GM12878 (cell line): ENCODE data around the gene ADRA2B. TPM values are rescaled to one million over a fixed set of nuclear protein-coding genes. Genes with fewer than 3 reads are reported as not detected.

ENCODE experiments used
- ATAC-seq: fragments of 200-7000 bp; cut with Tn5 transposase; 3 replicates; pipeline ENCODE4 v1.9.1; 2020; ENCODE audit warnings: mild to moderate bottlenecking, moderate library complexity
- BruUV-seq: library from RNA; stranded (reverse); fragments of 400-500 nt; replicated peaks from 2 replicates; lab custom pipeline; 2021; lab: Mats Ljungman, UMichigan
- CTCF ChIA-PET: fragments of 300-600 bp; sonication (Branson Sonifier 250); formaldehyde crosslinking; extraction: SDS; loops from one replicate; lab custom pipeline; 2021; ENCODE audit warnings: inconsistent platforms; lab: Yijun Ruan, JAX
- POLR2A ChIA-PET: fragments of 350-600 bp; formaldehyde crosslinking; extraction: SDS; loops from one replicate; lab custom pipeline; 2021; ENCODE audit warnings: inconsistent platforms; lab: Charles Lee
- RAD21 ChIA-PET: fragments of 300-600 bp; sonication (Branson Sonifier 250); formaldehyde crosslinking; loops from one replicate; lab custom pipeline; 2023; ENCODE audit warnings: antibody characterized with exemption; ENCODE audit not compliant: unreplicated experiment; lab: Charles Lee
- SMC1A ChIA-PET: fragments of 300-600 bp; sonication (Branson Sonifier 250); formaldehyde crosslinking; loops from one replicate; lab custom pipeline; 2023; ENCODE audit not compliant: unreplicated experiment, uncharacterized antibody; lab: Charles Lee
- DNase-seq: peaks from one replicate; pipeline ENCODE4 v3.0.0-alpha.2; 2011; ENCODE audit warnings: low read depth, low spot score
- FAIRE-seq: peaks from 3 replicates; lab custom pipeline; 2011; peaks lifted over from hg19 to GRCh38; lab: Jason Lieb, UNC
- H2AFZ ChIP-seq: 2 replicates; pipeline ENCODE4 v1.6.0; 2011; ENCODE audit warnings: low read depth, low read length, control low read depth; ENCODE audit not compliant: control insufficient read depth
- H3K27ac ChIP-seq: 2 replicates; pipeline ENCODE4 v1.5.1; 2011; ENCODE audit warnings: control low read depth; ENCODE audit not compliant: control insufficient read depth, insufficient read depth
- H3K27me3 ChIP-seq, 2 experiments: replicated peaks in 1 of 2; 2 replicates each; pipeline versions ENCODE4 v1.6.0 to v1.6.1; 2011; ENCODE audit warnings: low read length in 1 of 2; ENCODE audit not compliant: control insufficient read depth in 2 of 2, insufficient read depth in 2 of 2
- H3K36me3 ChIP-seq, 2 experiments: 2 replicates each; pipeline ENCODE4 v1.5.1; 2011; ENCODE audit warnings: low read length in 1 of 2; ENCODE audit not compliant: control insufficient read depth in 2 of 2, insufficient read depth in 2 of 2
- H3K4me1 ChIP-seq: 2 replicates; pipeline ENCODE4 v1.6.1; 2011; ENCODE audit warnings: mild to moderate bottlenecking, low read length, moderate library complexity, mixed read lengths; ENCODE audit not compliant: control insufficient read depth, insufficient read depth
- H3K4me2 ChIP-seq: 2 replicates; pipeline ENCODE4 v1.6.0; 2011; ENCODE audit warnings: control low read depth; ENCODE audit not compliant: control insufficient read depth, insufficient read depth
- H3K4me3 ChIP-seq: fragments of 200-600 bp; sonication (generic); 2 replicates; pipeline ENCODE4 v1.5.1; 2016
- H3K79me2 ChIP-seq: 2 replicates; pipeline ENCODE4 v1.6.0; 2011; ENCODE audit warnings: low read length; ENCODE audit not compliant: control insufficient read depth, insufficient read depth
- H3K9ac ChIP-seq: 2 replicates; pipeline ENCODE4 v1.8.0; 2011; ENCODE audit warnings: low read length, control low read depth, mixed read lengths; ENCODE audit not compliant: control insufficient read depth, insufficient read depth
- H3K9me3 ChIP-seq: replicated peaks from 3 replicates; pipeline ENCODE4 v1.5.1; 2011; ENCODE audit warnings: mild to moderate bottlenecking, low read length; ENCODE audit not compliant: control insufficient read depth, insufficient read depth
- H4K20me1 ChIP-seq: 2 replicates; pipeline ENCODE4 v1.6.0; 2011; ENCODE audit not compliant: control insufficient read depth, insufficient read depth
- BCL3 ChIP-seq: IDR thresholded peaks from 2 replicates; pipeline ENCODE4 v1.6.1; 2011; ENCODE audit warnings: borderline replicate concordance, low read depth, mild to moderate bottlenecking, moderate library complexity, low read length; ENCODE audit not compliant: insufficient read depth, poor library complexity, severe bottlenecking
- BMI1 ChIP-seq: fragments of 450-650 bp; IDR thresholded peaks from 2 replicates; pipeline ENCODE4 v1.6.1; 2016; ENCODE audit warnings: mild to moderate bottlenecking, moderate library complexity, borderline replicate concordance
- CBFB ChIP-seq: IDR thresholded peaks from 2 replicates; pipeline ENCODE4 v1.6.1; 2016; ENCODE audit warnings: antibody characterized with exemption, low read depth
- GATAD2B ChIP-seq: fragments of 450-650 bp; conservative IDR thresholded peaks from 2 replicates; pipeline ENCODE4 v1.6.1; 2017; ENCODE audit warnings: low read depth, mild to moderate bottlenecking, moderate library complexity
- NR2C1 ChIP-seq: fragments of 450-650 bp; IDR thresholded peaks from 2 replicates; pipeline ENCODE4 v1.6.1; 2017; ENCODE audit warnings: antibody characterized with exemption, mild to moderate bottlenecking, moderate library complexity
- POLR2A ChIP-seq: IDR thresholded peaks from 2 replicates; pipeline ENCODE4 v1.6.1; 2011; ENCODE audit warnings: low read depth, mild to moderate bottlenecking, low read length
- RAD21 ChIP-seq: IDR thresholded peaks from 2 replicates; pipeline ENCODE4 v1.6.1; 2011; ENCODE audit warnings: mild to moderate bottlenecking, low read depth, low read length, moderate library complexity; ENCODE audit not compliant: insufficient read depth
- SP1 ChIP-seq: IDR thresholded peaks from one replicate; pipeline ENCODE4 v1.6.1; 2011; ENCODE audit warnings: low read depth, low read length
- YBX1 ChIP-seq: fragments of 450-650 bp; IDR thresholded peaks from 2 replicates; pipeline ENCODE4 v1.6.1; 2016; ENCODE audit warnings: antibody characterized with exemption
- YY1 ChIP-seq: IDR thresholded peaks from 2 replicates; pipeline ENCODE4 v1.6.1; 2011; ENCODE audit warnings: low read depth, mild to moderate bottlenecking, low read length
- ZNF207 ChIP-seq: fragments of 450-650 bp; IDR thresholded peaks from 2 replicates; pipeline ENCODE4 v1.6.1; 2014; ENCODE audit warnings: antibody characterized with exemption, mild to moderate bottlenecking, borderline replicate concordance
- ZNF24 ChIP-seq: fragments of 450-650 bp; IDR thresholded peaks from 2 replicates; pipeline ENCODE4 v1.6.1; 2017; ENCODE audit warnings: antibody characterized with exemption, mild to moderate bottlenecking
- WGBS: methylation state at CpG from one replicate; pipeline ENCODE4 v1.1.6; 2016; ENCODE audit warnings: low lambda C conversion rate; ENCODE audit not compliant: insufficient replicate concordance, insufficient coverage; ENCODE audit errors: missing lambda C conversion rate; 5-methylcytosine and 5-hydroxymethylcytosine counted together
- in situ Hi-C: fragments of 300-500 bp; cut with MboI; formaldehyde crosslinking; loops from 9 replicates; pipeline ENCODE4 v1.14.3; 2018; ENCODE audit warnings: mixed read lengths
- intact Hi-C: fragments of 100-400 bp; cut with micrococcal nuclease; formaldehyde crosslinking; loops from one replicate; pipeline ENCODE4 v1.14.2; 2022; ENCODE audit not compliant: unreplicated experiment
- polyA plus RNA-seq, 11 experiments: library from polyadenylated mRNA; depleted of rRNA in 4 of 11; unstranded in 6 of 11; stranded (reverse) in 5 of 11; fragments of >200 nt; fragmentation: Nextera tagmentation in 4 of 11; fragmentation: Illumina TruSeq in 1 of 11; extraction: Ambion mirVana in 4 of 11; extraction: Trizol in 1 of 11; gene quantifications; 1 replicate in 1 of 11; 2 replicates in 10 of 11; pipeline versions ENCODE4 v1.2.1 to v1.2.3, GENCODE V29; 2011 to 2016; ENCODE audit warnings: inconsistent platforms in 2 of 11, missing spikeins in 2 of 11, low read depth in 1 of 11
- total RNA-seq, 4 experiments: library from RNA; depleted of rRNA in 3 of 4; stranded (reverse); fragments of >200 nt in 3 of 4; fragmentation: Illumina TruSeq in 1 of 4; extraction: Trizol in 1 of 4; gene quantifications; 2 replicates each; pipeline versions ENCODE4 v1.2.1 to v1.2.3, GENCODE V29; 2013 to 2021
- TF ChIP-seq, protein P1 (sequence below): fragments of 450-650 bp; IDR thresholded peaks from 2 replicates; pipeline ENCODE4 v1.6.1; 2016; ENCODE audit warnings: mild to moderate bottlenecking
- TF ChIP-seq, protein P2 (sequence below): IDR thresholded peaks from 2 replicates; pipeline ENCODE4 v1.6.1; 2012; ENCODE audit warnings: low read depth, low read length, improper control_type of control experiment
- TF ChIP-seq, protein P3 (sequence below): IDR thresholded peaks from 2 replicates; pipeline ENCODE4 v1.6.1; 2011; ENCODE audit warnings: mild to moderate bottlenecking, low read depth, low read length, moderate library complexity; ENCODE audit not compliant: insufficient replicate concordance
- TF ChIP-seq, protein P4 (sequence below): fragments of 450-650 bp; IDR thresholded peaks from 2 replicates; pipeline ENCODE4 v1.6.1; 2017; ENCODE audit warnings: antibody characterized with exemption, mild to moderate bottlenecking, moderate library complexity

ADRA2B gene
- total and polyA plus RNA-seq, 10 of the 15 experiments (the other 5 are each of a cell fraction or from before 2014, with no cell fraction given), result 0.01 to 0.10 (median 0.04) TPM; not detected in 6

DNA sequence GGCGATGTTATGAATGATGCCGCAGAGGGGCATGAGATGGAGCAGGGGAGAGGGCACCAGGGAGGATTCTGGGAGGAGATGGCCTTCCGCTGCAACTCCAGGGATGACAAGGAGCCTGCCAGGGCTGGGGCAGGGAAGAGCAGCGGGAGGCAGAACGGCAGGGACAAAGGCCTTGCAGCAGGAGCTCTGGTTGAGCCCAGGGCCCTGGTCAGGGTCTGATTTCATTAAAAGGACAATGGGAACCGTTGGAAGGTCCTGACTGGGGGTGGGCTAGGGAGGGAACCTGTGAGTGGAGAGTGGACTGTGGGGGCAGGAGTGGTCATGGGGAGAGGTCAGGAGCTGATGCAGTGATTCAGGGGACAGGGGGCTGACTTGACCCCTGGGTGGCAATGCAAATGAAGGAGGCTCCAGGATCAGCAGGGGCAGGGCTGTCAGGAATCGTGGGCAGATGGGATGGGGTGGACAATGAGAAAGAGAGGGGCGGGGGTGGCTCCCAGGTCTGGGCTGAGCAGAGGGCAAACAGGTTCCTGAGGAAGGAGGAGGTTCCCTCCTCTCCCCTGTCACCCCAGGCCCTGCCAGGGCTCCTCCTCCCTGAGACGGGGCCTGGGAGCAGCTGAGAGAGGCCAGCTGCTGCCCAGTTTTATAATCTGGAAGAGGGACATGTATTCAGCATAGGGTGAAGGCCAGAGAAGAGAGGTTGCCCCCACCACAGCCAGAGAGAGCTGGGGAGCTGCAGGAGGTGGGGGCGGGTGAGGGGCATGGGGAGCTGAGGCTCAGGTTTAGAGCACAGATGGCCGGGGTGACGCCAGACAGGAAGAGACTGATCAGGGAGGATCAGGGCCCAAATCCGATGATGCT lies 36.2 kb upstream of the ADRA2B start:
- SMC1A ChIA-PET, result interaction anchor here (1.1 to 1.3 kb wide), 2 partner anchors 9 to 34 kb away, joined by 3 read pairs; no protein-coding TSS in a partner anchor
- CTCF ChIA-PET, result interaction anchor here (0.6 to 2.7 kb wide), 4 partner anchors 10 to 39 kb away, joined by 3 to 13 read pairs (median 3); no protein-coding TSS in a partner anchor
- no peak overlapping the region for H3K4me2 ChIP-seq
- H3K27ac ChIP-seq, result no peak overlapping the region
- RAD21 ChIA-PET, result interaction anchor here (0.6 to 2.0 kb wide), 4 partner anchors 11 to 23 kb away, joined by 3 to 6 read pairs (median 3); no protein-coding TSS in a partner anchor
- no TSS peak for BruUV-seq
- DNase-seq (no peak), ATAC-seq (no peak), FAIRE-seq (no peak)
- WGBS, result 73% methylated on average over 9 of the region's 13 CpGs
- H3K79me2 ChIP-seq, result no peaks in the 10 kb centered on the region
- H3K36me3 ChIP-seq, result no peaks in the 10 kb centered on the region
- H3K9me3 ChIP-seq, result no peaks in the 10 kb centered on the region
- in situ Hi-C loops (no loop called here), intact Hi-C loops (no loop called here)
- no peak overlapping the region for H3K4me3 ChIP-seq
- no peak overlapping the region for H3K9ac ChIP-seq
- H3K27me3 ChIP-seq, result no peaks in the 10 kb centered on the region
- H3K4me1 ChIP-seq, result peaks cover 36% of the 10 kb centered on the region
- POLR2A ChIA-PET, result interaction anchor here (0.6 to 0.8 kb wide), 2 partner anchors 9 to 56 kb away, joined by 3 read pairs; partner anchors contain the start of gene STARD7
- H4K20me1 ChIP-seq, result no peaks in the 10 kb centered on the region
- no peak overlapping the region for H2AFZ ChIP-seq
- no peak for TF ChIP-seq RAD21
- TF ChIP-seq GATAD2B, result no peak
- TF ChIP-seq SP1, result no peak
- no peak for TF ChIP-seq BMI1
- no peak for TF ChIP-seq POLR2A
- TF ChIP-seq, protein P1, sequence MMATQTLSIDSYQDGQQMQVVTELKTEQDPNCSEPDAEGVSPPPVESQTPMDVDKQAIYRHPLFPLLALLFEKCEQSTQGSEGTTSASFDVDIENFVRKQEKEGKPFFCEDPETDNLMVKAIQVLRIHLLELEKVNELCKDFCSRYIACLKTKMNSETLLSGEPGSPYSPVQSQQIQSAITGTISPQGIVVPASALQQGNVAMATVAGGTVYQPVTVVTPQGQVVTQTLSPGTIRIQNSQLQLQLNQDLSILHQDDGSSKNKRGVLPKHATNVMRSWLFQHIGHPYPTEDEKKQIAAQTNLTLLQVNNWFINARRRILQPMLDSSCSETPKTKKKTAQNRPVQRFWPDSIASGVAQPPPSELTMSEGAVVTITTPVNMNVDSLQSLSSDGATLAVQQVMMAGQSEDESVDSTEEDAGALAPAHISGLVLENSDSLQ, result no peak
- TF ChIP-seq, protein P2, sequence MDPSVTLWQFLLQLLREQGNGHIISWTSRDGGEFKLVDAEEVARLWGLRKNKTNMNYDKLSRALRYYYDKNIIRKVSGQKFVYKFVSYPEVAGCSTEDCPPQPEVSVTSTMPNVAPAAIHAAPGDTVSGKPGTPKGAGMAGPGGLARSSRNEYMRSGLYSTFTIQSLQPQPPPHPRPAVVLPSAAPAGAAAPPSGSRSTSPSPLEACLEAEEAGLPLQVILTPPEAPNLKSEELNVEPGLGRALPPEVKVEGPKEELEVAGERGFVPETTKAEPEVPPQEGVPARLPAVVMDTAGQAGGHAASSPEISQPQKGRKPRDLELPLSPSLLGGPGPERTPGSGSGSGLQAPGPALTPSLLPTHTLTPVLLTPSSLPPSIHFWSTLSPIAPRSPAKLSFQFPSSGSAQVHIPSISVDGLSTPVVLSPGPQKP, result no peak
- TF ChIP-seq ZNF207, result no peak
- TF ChIP-seq ZNF24, result no peak
- TF ChIP-seq YBX1, result no peak
- TF ChIP-seq, protein P3, sequence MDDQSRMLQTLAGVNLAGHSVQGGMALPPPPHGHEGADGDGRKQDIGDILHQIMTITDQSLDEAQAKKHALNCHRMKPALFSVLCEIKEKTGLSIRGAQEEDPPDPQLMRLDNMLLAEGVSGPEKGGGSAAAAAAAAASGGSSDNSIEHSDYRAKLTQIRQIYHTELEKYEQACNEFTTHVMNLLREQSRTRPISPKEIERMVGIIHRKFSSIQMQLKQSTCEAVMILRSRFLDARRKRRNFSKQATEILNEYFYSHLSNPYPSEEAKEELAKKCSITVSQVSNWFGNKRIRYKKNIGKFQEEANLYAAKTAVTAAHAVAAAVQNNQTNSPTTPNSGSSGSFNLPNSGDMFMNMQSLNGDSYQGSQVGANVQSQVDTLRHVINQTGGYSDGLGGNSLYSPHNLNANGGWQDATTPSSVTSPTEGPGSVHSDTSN, result no peak
- no peak for TF ChIP-seq YY1
- TF ChIP-seq NR2C1, result no peak
- TF ChIP-seq, protein P4, sequence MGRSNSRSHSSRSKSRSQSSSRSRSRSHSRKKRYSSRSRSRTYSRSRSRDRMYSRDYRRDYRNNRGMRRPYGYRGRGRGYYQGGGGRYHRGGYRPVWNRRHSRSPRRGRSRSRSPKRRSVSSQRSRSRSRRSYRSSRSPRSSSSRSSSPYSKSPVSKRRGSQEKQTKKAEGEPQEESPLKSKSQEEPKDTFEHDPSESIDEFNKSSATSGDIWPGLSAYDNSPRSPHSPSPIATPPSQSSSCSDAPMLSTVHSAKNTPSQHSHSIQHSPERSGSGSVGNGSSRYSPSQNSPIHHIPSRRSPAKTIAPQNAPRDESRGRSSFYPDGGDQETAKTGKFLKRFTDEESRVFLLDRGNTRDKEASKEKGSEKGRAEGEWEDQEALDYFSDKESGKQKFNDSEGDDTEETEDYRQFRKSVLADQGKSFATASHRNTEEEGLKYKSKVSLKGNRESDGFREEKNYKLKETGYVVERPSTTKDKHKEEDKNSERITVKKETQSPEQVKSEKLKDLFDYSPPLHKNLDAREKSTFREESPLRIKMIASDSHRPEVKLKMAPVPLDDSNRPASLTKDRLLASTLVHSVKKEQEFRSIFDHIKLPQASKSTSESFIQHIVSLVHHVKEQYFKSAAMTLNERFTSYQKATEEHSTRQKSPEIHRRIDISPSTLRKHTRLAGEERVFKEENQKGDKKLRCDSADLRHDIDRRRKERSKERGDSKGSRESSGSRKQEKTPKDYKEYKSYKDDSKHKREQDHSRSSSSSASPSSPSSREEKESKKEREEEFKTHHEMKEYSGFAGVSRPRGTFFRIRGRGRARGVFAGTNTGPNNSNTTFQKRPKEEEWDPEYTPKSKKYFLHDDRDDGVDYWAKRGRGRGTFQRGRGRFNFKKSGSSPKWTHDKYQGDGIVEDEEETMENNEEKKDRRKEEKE, result no peak
- no peak for TF ChIP-seq CBFB
- TF ChIP-seq BCL3, result no peak
